ENCODE measurements around the gene LYSMD1.

DNA sequence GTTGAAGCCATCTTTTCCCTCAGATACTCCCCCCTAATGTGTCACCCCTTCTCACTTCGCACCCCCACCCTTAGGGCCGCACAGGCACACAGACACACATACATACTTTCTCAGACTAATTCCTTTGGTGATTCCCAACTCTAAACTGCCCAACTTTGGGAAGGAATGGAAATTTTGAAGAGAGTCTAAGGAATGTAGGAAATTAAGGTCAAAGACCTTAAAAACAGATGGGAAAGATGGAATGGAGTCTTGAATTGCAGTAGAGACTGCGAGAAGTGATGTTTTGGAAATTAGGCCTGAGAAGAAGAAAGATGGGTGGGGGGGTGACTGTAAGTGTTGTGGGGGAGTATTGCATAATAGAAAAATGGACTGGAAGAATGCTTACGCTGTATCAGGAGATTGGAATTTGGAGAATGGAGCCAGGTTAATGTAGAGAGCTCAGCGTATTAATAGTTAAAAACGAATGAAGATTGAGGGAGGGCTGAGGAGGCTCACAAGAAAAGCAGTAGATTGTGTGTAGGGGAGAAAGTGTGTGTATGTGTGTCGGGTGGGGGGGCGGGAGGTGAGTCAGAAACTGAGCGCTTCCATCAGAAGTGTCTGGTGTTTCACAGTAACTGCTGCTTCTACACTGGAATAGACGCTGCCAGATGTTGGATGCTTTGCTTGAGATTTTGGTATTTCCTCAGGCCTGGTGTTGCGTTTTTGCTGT lies 34.3 kb upstream of the LYSMD1 start:
- TF ChIP-seq, protein P1, sequence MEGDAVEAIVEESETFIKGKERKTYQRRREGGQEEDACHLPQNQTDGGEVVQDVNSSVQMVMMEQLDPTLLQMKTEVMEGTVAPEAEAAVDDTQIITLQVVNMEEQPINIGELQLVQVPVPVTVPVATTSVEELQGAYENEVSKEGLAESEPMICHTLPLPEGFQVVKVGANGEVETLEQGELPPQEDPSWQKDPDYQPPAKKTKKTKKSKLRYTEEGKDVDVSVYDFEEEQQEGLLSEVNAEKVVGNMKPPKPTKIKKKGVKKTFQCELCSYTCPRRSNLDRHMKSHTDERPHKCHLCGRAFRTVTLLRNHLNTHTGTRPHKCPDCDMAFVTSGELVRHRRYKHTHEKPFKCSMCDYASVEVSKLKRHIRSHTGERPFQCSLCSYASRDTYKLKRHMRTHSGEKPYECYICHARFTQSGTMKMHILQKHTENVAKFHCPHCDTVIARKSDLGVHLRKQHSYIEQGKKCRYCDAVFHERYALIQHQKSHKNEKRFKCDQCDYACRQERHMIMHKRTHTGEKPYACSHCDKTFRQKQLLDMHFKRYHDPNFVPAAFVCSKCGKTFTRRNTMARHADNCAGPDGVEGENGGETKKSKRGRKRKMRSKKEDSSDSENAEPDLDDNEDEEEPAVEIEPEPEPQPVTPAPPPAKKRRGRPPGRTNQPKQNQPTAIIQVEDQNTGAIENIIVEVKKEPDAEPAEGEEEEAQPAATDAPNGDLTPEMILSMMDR (optimal IDR thresholded peaks at IDR 0.05 in 1 of 3, IDR thresholded peaks at IDR 0.05 in 1 of 3, conservative IDR thresholded peaks at IDR 0.05 in 1 of 3; ENCODE audit: extremely low read depth in 1 of 3, insufficient read depth in 2 of 3, low read length in 3 of 3) = no peak
- no peak for TF ChIP-seq EZH2 (IDR thresholded peaks at IDR 0.05; ENCODE audit: low read length)
